Stimulated activated naive B cell treated with anti-CD40 and anti-IgM and Interleukin-4, amounts not matched to agents 10 μg/mL and 1 μg/mL and 100 μg/mL, for 72 hours (primary cell): ENCODE results near the gene PFDN2.
"Not testable (repeated sequence)": the region's sequence is repeated elsewhere in the genome, so short reads cannot be mapped to it uniquely, and the experiment has no call there.

Source experiments
- ATAC-seq, 2 donors: fragments of 150-1000 bp; cut with Tn5 transposase; replicated peaks; 2 replicates each; pipeline ENCODE4 v1.10.0; 2021; ENCODE audit warnings: moderate library complexity in 1 of 2
- DNase-seq: peaks from one replicate; pipeline ENCODE4 v3.0.0; 2021
- H3K27ac Mint-ChIP-seq: one replicate; pipeline ENCODE4 v1.8.0; 2022; ENCODE audit warnings: mild to moderate bottlenecking, mixed read lengths
- H3K27me3 Mint-ChIP-seq, 2 donors: one replicate each; pipeline ENCODE4 v1.8.0; 2022; ENCODE audit warnings: mixed read lengths in 2 of 2
- H3K36me3 Mint-ChIP-seq, 2 donors: one replicate each; pipeline ENCODE4 v1.8.0; 2022; ENCODE audit warnings: mixed read lengths in 2 of 2, mild to moderate bottlenecking in 1 of 2
- H3K4me1 Mint-ChIP-seq, 2 donors: one replicate each; pipeline ENCODE4 v1.8.0; 2022; ENCODE audit warnings: mixed read lengths in 2 of 2, mild to moderate bottlenecking in 1 of 2
- H3K4me3 Mint-ChIP-seq, 2 donors: one replicate each; pipeline ENCODE4 v1.8.0; 2022; ENCODE audit warnings: mild to moderate bottlenecking in 2 of 2, mixed read lengths in 2 of 2, moderate library complexity in 1 of 2
- H3K9me3 Mint-ChIP-seq, 2 donors: one replicate each; pipeline ENCODE4 v1.8.0; 2022; ENCODE audit warnings: mixed read lengths in 2 of 2, mild to moderate bottlenecking in 1 of 2

The PFDN2 gene

DNA sequence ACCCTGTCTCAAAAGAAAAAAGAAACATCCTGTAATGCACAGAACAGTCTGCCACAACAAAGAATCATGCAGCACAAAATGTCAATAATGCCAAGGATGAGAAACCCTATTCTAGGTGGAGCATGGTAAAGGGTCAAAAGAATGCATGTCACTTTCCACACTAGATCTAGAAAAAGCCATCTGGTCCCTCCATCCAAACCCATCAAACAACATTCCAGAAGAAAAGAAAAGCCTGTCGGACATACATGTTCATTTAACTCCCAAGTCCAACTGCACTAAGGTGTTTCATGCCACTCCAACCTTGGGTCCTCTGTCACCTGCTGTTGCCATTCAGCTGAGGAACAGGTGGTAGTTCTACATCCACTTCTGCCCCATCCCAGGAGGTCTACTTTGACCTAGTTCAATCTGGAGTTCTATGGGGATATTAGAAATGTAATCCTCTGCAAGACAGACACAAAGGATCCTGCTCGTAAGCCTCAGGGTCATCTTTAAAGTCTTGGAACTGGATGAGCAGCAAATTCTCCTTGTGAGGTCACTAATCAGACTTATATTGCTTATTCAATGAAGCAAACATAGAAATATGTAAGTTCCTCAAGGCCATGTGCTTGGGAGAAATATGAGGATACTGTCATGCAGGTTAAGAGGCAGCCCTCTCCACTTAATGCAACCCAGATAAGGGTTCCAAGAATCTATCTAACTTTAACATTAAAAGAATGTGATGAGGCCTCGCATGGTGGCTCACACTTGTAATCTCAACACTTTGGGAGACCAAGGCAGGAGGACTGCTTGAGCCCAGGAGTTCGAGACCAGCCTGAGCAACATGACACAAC lies 11.0 kb upstream of the PFDN2 start:
- DNase-seq (no peak), ATAC-seq (no peak)
- Mint-ChIP-seq H3K9me3 (no peaks in the 10 kb centered on the region), H3K4me3 (no peak overlapping the region), H3K4me1 (peaks cover 39 to 64% of the 10 kb centered on the region in 2 donors), H3K27me3 (no peaks in the 10 kb centered on the region), H3K36me3 (peaks cover 29 to 46% of the 10 kb centered on the region in 2 donors), H3K27ac (no peak overlapping the region)

DNA sequence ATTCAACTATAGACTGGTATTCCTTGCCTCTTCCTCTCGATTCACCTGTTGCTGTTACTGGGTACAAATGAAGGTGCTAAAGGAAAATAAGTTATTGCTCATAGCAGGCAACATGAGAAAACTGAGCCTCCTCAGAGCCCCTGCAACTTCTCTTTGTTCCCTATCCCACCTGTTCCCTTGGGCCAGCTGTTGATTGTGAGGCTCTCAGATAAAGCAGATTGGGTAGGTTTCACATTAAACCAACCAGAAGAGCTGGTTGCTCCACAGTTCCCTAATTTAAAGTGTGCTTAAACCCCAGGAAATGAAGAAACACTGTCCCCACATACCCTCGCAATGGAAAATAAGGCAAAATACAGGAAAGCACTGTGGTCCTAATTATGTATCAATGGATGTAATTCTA lies 9.8 kb upstream of the PFDN2 start:
- Mint-ChIP-seq H3K27me3 (no peaks in the 10 kb centered on the region), H3K36me3 (peaks cover 38 to 57% of the 10 kb centered on the region in 2 donors), H3K4me3 (no peak overlapping the region), H3K9me3 (no peaks in the 10 kb centered on the region), H3K27ac (peak overlapping the region; percentile 54), H3K4me1 (peaks cover 41 to 73% of the 10 kb centered on the region in 2 donors)
- DNase-seq (no peak), ATAC-seq (no peak)

DNA sequence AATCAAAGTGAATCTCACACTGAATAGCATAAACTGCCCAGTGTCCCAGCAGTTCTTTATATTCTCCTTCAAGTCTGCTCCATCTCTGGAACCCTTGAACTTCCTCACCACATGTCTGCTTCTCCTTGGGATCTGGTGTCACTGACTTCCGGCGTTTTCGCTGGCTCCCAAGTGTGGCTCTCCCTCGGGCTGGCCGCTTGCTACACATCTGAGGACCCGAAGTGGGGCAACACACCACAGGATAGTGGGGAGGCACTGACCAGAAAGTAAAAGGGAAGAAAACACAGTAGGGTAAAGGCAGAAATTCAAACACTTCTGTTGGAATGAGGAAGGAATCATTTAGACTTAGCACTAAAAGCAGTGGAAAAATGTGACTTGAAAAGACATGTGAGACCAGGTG lies 5.1 kb upstream of the PFDN2 start:
- Mint-ChIP-seq H3K36me3 (peaks cover 42 to 74% of the 10 kb centered on the region in 2 donors), H3K4me3 (no peak overlapping the region), H3K27me3 (no peaks in the 10 kb centered on the region), H3K27ac (peak overlapping the region; percentile 49), H3K4me1 (peaks cover 42 to 74% of the 10 kb centered on the region in 2 donors), H3K9me3 (no peaks in the 10 kb centered on the region)
- ATAC-seq (no peak), DNase-seq (no peak)

DNA sequence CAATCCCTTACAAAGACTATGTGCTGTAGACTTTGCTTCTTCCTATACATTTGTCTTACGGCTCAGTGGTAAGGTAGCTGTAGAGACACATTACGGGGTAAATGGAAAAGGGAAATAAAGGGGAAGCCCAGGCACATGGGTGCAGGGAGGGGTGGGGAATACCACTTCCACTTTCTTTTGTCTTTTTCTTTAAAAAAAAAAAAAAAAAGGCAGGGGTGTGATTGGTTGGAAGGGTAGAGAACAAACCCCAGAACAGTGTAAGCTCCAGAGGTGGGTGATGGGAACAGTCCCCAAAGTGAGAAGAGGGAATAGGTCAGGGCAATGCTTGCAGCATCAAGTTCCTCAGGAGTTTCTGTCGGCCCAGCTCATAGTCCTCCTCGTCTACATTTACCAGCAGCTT lies 4.0 kb upstream of the PFDN2 start:
- H3K36me3 Mint-ChIP-seq: peaks cover 43 to 72% of the 10 kb centered on the region in 2 donors
- peaks cover 39 to 68% of the 10 kb centered on the region in 2 donors for H3K4me1 Mint-ChIP-seq
- ATAC-seq (peak; percentile 33 to 36), DNase-seq (no peak)
- H3K4me3 Mint-ChIP-seq: peak overlapping the region; percentile 48 to 57
- no peaks in the 10 kb centered on the region for H3K9me3 Mint-ChIP-seq
- H3K27ac Mint-ChIP-seq: peak overlapping the region; percentile 84
- no peaks in the 10 kb centered on the region for H3K27me3 Mint-ChIP-seq

DNA sequence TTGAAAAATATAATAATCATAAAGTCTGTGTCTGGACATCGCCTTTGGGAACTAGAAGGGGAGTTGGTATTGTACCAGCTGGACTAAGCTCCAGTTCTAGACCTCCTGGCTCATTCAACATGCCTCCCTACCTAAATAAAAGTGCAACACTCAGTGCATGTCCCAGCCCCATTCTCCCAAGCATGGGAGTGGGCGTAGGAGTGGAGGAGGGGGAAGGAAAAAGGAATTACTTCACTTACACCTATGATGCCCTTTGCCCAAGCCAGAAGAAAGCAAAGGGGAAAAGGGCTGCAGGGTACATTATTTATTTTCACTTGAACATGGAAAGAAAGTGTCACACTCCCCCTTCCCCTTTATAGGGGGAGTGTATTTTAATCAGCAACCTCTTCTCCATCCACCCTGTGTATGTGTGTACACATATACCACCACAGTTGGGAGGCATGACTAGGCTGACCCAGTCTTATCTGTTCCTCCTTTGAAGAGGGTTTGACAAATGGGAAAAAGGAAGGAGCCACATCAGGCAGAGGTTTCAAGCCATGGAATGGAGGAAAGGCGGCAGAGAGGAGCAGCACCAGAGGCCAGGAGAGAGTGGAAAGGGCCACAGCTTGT lies 3.3 kb upstream of the PFDN2 start:
- H3K27ac Mint-ChIP-seq: peak overlapping the region; percentile 84
- H3K9me3 Mint-ChIP-seq: no peaks in the 10 kb centered on the region
- peak overlapping the region; percentile 57 to 70 for H3K4me3 Mint-ChIP-seq
- peaks cover 36 to 67% of the 10 kb centered on the region in 2 donors for H3K4me1 Mint-ChIP-seq
- H3K27me3 Mint-ChIP-seq: no peaks in the 10 kb centered on the region
- DNase-seq (no peak), ATAC-seq (no peak)
- peaks cover 42 to 67% of the 10 kb centered on the region in 2 donors for H3K36me3 Mint-ChIP-seq

DNA sequence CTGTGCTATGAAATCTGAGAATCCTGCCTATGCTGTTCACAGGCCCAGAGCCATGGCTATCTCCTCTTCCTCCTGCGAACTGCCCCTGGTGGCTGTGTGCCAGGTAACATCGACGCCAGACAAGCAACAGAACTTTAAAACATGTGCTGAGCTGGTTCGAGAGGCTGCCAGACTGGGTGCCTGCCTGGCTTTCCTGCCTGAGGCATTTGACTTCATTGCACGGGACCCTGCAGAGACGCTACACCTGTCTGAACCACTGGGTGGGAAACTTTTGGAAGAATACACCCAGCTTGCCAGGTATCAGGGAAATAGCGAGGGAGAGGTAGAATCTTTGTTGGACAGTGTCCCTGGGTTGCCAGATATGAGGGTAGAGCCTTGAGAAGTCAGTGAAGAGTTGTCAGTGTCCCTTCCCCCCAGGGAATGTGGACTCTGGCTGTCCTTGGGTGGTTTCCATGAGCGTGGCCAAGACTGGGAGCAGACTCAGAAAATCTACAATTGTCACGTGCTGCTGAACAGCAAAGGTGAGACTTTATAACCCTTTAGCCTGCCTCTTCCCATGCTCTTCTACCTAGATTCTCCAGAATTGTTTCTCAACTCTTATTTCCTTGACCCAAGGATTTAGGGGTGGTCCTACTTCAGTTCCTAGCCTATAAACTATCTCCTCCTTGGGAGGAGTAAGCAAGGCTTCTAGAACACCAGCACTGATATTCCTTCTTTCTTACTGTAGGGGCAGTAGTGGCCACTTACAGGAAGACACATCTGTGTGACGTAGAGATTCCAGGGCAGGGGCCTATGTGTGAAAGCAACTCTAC lies 1.5 kb upstream of the PFDN2 start:
- Mint-ChIP-seq H3K4me1 (peaks cover 38 to 78% of the 10 kb centered on the region in 2 donors), H3K27me3 (no peaks in the 10 kb centered on the region), H3K9me3 (no peaks in the 10 kb centered on the region), H3K36me3 (peaks cover 35 to 59% of the 10 kb centered on the region in 2 donors), H3K4me3 (peak overlapping the region; percentile 95 to 98), H3K27ac (peak overlapping the region; percentile 95)
- DNase-seq: no peak
- peak; percentile 44 to 48 for ATAC-seq

DNA sequence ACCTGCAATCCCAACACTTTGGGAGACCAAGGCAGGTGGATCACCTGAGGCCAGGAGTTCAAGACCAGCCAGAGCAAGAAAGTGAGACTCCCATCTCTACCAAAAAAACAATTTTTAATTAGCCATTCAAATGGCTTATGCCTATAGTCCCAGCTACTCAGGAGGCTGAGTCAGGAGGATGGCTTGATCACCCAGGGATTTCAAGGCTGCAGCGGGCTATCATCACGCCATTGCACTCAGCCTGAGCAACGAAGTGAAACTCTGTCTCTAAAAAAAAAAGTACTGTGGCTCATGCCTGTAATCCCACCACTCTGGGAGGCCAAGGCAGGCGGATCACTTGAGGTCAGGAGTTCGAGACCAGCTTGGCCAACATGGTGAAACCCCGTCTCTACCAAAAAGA lies 1.9 kb downstream of the PFDN2 start:
- not testable (repeated sequence) for H3K27me3 Mint-ChIP-seq, H3K9me3 Mint-ChIP-seq, ATAC-seq, DNase-seq
- Mint-ChIP-seq H3K27ac (peak overlapping the region; percentile 56), H3K4me1 (peaks cover 43 to 80% of the 10 kb centered on the region in 2 donors), H3K4me3 (peak overlapping the region; percentile 95 to 98), H3K36me3 (peaks cover 16 to 38% of the 10 kb centered on the region in 2 donors)

DNA sequence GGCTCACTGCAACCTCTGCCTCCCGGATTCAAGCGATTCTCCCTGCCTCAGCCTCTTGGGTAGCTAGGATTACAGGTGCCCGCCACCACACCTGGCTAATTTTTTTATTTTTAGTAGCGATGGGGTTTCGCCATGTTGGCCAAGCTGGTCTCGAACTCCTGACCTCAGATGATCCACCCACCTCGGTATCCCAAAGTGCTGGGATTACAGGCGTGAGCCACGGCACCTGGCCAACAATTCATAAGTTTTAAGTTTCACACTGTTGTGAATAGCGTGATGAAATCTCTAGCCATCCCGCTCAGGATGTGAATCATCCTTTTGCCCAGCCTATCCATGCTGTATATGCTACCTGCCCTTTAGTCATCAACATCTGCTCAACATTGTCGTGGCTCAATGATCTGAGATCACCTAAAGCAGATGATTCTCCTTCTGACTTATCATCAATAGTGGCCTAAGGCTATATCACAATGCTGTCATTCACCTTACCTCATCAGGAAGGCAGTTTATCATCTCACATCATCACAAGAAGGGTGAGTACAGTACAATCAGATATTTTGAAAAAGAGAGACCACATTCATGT lies 2.6 kb downstream of the PFDN2 start:
- DNase-seq (no peak), ATAC-seq (no peak)
- Mint-ChIP-seq H3K4me3 (peak overlapping the region in 1 of 2 donors; percentile 41), H3K36me3 (peaks cover 16 to 33% of the 10 kb centered on the region in 2 donors), H3K4me1 (peaks cover 40 to 74% of the 10 kb centered on the region in 2 donors), H3K27me3 (no peaks in the 10 kb centered on the region), H3K9me3 (no peaks in the 10 kb centered on the region), H3K27ac (peak overlapping the region; percentile 28)

DNA sequence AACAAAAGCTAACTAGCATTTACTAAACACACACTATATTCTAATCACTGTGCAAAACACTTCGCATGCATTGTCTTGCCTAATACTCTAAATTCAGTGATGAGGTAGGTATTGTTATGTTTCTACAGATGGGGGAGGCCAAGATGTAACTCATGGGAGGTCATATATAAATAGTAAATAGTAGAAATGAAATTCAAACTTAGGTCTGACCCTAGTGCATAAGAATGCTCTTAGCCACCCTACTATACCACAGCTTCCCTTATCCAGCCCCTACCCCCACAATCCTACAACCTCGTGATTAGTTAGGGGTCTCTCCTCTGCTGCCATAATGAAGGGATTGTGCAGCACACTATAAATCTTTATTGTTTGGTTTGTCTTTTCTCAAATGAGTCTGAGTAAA lies 3.3 kb downstream of the PFDN2 start:
- ATAC-seq: no peak
- no peaks in the 10 kb centered on the region for H3K9me3 Mint-ChIP-seq
- H3K4me3 Mint-ChIP-seq: peak overlapping the region in 1 of 2 donors; percentile 0
- peaks cover 14 to 27% of the 10 kb centered on the region in 2 donors for H3K36me3 Mint-ChIP-seq
- no peak for DNase-seq
- H3K27me3 Mint-ChIP-seq: no peaks in the 10 kb centered on the region
- peaks cover 35 to 68% of the 10 kb centered on the region in 2 donors for H3K4me1 Mint-ChIP-seq
- H3K27ac Mint-ChIP-seq: no peak overlapping the region

DNA sequence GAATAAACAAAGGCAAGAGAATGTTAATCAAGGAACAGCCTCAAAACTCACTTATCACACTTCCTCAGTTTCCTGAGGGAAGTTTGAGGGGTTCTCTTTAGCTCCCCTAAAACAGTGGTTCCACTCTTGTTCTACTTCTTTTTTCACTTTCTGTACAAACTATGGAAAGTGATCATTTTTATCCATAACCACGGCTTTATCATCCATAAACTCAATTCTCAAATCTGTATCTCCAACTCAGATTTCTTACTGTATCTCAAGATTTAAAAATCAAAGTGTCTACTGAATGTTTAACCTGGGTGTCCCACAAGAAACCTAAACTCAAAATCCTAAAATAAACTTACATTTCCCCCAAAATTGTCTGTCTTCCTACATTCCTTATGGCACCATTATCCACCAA lies 3.9 kb downstream of the PFDN2 start:
- Mint-ChIP-seq H3K9me3 (no peaks in the 10 kb centered on the region), H3K27me3 (no peaks in the 10 kb centered on the region), H3K4me3 (peak overlapping the region in 1 of 2 donors; percentile 0), H3K4me1 (peaks cover 29 to 64% of the 10 kb centered on the region in 2 donors), H3K36me3 (peaks cover 13 to 26% of the 10 kb centered on the region in 2 donors), H3K27ac (peak overlapping the region; percentile 2)
- no peak for DNase-seq
- ATAC-seq: no peak

DNA sequence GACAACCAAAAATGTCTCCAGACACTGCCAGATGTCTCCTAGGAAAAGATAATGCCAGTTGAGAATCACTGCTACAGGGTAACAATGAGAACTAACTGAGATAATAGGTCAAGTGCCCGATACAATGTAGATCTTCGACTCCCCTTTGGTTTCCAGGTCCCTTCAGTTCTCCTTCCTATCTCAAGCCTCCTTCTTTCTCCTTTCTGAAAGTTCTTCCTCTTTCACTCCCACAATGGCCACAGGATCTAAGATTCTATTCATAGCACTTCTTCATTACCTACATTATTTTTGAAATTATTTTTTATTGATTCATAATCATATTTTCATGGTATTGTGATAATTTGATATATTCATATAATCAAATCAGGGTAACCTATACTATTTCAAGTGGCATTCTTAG lies 6.3 kb downstream of the PFDN2 start:
- Mint-ChIP-seq H3K4me1 (peaks cover 28 to 57% of the 10 kb centered on the region in 2 donors), H3K27me3 (no peaks in the 10 kb centered on the region), H3K27ac (no peak overlapping the region), H3K9me3 (no peaks in the 10 kb centered on the region), H3K36me3 (peaks cover 9 to 24% of the 10 kb centered on the region in 2 donors), H3K4me3 (no peak overlapping the region)
- DNase-seq: no peak
- ATAC-seq: no peak

DNA sequence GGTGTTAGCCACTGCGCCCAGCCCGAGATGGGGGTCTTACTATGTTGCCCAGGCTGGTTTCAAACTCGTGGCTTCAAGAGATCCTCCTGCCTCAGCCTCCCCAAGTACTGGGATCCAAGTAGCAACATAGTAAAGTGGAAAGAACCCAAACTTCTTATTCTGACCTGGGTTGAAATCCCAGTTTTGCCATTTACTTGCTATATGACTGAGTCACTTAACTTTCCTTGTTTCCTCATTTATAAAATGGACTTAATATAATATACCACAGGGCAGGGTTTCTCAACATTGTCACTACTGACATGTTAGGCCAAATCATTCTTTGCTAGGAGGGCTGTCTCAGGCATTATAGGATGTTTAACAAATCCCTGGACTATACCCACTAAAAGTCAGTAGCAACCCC lies 6.7 kb downstream of the PFDN2 start:
- Mint-ChIP-seq H3K4me1 (peaks cover 30 to 57% of the 10 kb centered on the region in 2 donors), H3K4me3 (no peak overlapping the region), H3K36me3 (peaks cover 9 to 28% of the 10 kb centered on the region in 2 donors), H3K27ac (no peak overlapping the region), H3K27me3 (no peaks in the 10 kb centered on the region), H3K9me3 (no peaks in the 10 kb centered on the region)
- DNase-seq: no peak
- no peak for ATAC-seq

DNA sequence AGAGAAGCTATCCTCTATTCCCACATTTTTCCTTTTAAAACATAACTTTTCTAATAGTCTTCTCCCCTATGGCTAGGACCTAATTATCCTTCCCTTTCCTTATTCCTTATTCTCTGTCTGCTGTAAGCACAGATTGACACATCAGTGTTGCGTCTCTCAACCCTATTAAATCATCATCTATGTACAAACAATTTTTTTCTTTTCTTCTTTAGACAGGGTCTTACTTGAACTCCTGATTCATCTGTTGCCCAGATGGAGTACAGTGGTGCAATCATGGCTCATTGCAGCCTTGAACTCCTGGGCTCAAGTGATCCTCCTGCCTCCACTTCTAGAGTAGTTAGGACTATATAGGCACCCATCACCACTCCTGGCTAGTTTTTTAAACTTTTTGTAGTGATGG lies 11.4 kb downstream of the PFDN2 start:
- peak overlapping the region; percentile 60 for H3K27ac Mint-ChIP-seq
- peaks cover 17 to 32% of the 10 kb centered on the region in 2 donors for H3K36me3 Mint-ChIP-seq
- H3K9me3 Mint-ChIP-seq: no peaks in the 10 kb centered on the region
- ATAC-seq (no peak), DNase-seq (no peak)
- peaks cover 10 to 24% of the 10 kb centered on the region in 2 donors for H3K4me1 Mint-ChIP-seq
- H3K27me3 Mint-ChIP-seq: no peaks in the 10 kb centered on the region
- H3K4me3 Mint-ChIP-seq: no peak overlapping the region

DNA sequence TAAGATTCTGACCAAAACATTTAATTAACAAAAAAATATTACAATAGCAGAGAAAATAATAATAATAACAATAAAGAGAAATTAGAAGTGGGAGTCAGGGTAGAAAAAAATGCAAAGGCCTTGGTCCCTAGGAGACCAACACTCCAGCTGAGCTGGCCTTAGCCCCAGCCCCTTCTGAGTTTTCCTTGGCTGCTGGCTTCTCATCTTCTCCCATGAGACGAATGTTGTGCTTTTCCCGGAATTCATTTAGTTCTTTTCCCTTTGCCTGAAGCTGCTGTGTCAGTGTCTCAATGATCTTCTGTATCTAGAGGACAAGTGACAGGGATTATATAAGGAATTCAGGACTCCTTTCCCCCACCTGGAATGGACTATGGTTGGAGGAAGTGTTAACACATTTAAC lies 17.3 kb downstream of the PFDN2 start:
- H3K4me1 Mint-ChIP-seq: peaks cover 37 to 52% of the 10 kb centered on the region in 2 donors
- ATAC-seq (no peak), DNase-seq (no peak)
- H3K9me3 Mint-ChIP-seq: no peaks in the 10 kb centered on the region
- no peak overlapping the region for H3K27ac Mint-ChIP-seq
- H3K4me3 Mint-ChIP-seq: no peak overlapping the region
- H3K27me3 Mint-ChIP-seq: no peaks in the 10 kb centered on the region
- peaks cover 12 to 35% of the 10 kb centered on the region in 2 donors for H3K36me3 Mint-ChIP-seq
